WTC11 (cell line): ENCODE data around the gene FAM240B.

ENCODE experiments used
- JUN ChIP-seq: sonication (generic); formaldehyde crosslinking; IDR thresholded peaks from 2 replicates; pipeline ENCODE4 v1.8.0; 2023; ENCODE audit warnings: mild to moderate bottlenecking, missing genetic modification reagents
- TF ChIP-seq, protein P1 (sequence below): fragments of 200-600 bp; IDR thresholded peaks from 2 replicates; pipeline ENCODE4 v1.8.0; 2022; ENCODE audit warnings: antibody characterized with exemption

DNA sequence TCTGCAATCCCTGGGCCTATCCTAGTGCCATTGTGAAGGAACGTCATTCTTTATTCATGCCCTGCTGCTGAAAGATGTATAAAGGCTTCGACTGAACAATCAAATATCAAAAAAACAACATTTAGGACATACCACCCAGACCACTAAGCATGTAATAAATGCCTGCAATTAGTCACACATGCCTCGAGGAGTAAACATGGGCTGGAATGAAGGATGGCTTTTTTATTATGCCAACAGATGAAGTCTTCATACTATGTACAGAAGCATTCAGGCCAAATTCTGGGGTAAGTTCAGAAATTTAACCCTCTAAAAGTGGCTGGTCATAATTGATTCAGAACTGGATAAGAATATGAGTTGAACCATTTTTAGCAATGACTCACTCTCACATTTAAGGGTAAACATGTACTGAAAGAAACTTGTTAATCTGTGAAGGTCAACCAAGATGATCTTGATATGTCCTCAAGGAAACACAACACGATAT lies 38.1 kb downstream of the FAM240B start:
- TF ChIP-seq, protein P1, sequence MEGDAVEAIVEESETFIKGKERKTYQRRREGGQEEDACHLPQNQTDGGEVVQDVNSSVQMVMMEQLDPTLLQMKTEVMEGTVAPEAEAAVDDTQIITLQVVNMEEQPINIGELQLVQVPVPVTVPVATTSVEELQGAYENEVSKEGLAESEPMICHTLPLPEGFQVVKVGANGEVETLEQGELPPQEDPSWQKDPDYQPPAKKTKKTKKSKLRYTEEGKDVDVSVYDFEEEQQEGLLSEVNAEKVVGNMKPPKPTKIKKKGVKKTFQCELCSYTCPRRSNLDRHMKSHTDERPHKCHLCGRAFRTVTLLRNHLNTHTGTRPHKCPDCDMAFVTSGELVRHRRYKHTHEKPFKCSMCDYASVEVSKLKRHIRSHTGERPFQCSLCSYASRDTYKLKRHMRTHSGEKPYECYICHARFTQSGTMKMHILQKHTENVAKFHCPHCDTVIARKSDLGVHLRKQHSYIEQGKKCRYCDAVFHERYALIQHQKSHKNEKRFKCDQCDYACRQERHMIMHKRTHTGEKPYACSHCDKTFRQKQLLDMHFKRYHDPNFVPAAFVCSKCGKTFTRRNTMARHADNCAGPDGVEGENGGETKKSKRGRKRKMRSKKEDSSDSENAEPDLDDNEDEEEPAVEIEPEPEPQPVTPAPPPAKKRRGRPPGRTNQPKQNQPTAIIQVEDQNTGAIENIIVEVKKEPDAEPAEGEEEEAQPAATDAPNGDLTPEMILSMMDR = no peak
- TF ChIP-seq JUN = no peak
